ENCODE data around the gene CLCNKB.

CLCNKB gene

DNA sequence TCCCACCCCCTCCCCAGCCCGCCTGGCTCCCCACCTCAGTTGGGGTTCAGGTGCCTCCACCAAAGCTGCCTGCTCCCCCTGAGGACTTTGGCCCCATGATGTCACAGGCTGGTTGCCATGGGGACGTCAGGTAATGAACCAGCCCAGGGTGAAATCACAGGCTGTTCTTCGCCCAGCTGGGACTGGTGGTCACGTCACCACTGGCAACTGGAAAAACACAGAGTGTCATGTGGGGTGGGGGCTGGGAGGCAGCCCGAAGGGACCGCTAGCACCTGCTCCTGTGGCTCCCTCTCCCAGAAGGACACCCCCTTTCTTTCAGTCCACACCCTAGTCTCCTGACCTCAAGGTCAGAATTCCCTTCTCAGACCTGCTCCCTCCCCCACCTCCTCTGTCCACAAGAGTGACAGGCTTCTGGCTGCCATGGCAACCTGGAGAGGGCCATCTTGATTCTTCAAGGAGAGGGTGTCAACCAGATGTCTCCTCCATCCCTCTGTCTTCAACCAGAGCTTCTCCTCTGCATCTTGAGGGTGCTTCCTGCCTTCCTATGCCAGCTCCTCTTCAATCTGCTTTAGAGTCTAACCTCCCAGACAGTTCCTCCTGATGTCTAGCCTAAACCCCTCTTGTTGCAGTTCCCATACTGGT lies 23.7 kb downstream of the CLCNKB start:
- DNase-seq (ENCODE audit: insufficient read length, low spot score) (no peak), FAIRE-seq (no peak)
- TF ChIP-seq, protein P1, sequence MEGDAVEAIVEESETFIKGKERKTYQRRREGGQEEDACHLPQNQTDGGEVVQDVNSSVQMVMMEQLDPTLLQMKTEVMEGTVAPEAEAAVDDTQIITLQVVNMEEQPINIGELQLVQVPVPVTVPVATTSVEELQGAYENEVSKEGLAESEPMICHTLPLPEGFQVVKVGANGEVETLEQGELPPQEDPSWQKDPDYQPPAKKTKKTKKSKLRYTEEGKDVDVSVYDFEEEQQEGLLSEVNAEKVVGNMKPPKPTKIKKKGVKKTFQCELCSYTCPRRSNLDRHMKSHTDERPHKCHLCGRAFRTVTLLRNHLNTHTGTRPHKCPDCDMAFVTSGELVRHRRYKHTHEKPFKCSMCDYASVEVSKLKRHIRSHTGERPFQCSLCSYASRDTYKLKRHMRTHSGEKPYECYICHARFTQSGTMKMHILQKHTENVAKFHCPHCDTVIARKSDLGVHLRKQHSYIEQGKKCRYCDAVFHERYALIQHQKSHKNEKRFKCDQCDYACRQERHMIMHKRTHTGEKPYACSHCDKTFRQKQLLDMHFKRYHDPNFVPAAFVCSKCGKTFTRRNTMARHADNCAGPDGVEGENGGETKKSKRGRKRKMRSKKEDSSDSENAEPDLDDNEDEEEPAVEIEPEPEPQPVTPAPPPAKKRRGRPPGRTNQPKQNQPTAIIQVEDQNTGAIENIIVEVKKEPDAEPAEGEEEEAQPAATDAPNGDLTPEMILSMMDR (IDR thresholded peaks at IDR 0.05; ENCODE audit: insufficient read depth, missing control alignments): no peak

DNA sequence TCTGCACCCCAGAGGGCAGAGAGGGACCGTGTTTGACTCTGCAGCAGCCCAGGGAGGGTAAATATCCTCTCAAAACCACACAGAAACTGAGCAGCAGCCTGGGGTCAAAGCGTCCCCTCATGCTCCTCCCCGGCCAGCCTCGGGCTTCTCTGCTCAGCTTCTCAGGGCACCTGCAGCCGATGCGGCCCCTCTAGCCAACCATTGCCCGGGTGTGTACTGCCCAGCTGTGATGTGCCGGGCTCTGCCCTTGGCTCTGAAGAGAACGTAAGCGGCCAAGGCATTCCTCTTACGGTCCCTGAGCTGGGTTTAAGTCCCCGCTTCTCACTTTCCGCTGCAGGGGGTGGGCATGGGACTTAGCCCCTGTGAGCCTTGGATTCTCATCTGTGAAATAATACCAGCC lies 24.4 kb downstream of the CLCNKB start:
- FAIRE-seq (no peak), DNase-seq (ENCODE audit: insufficient read length, low spot score) (no peak)
- TF ChIP-seq, protein P1 (IDR thresholded peaks at IDR 0.05; ENCODE audit: insufficient read depth, missing control alignments): no peak

DNA sequence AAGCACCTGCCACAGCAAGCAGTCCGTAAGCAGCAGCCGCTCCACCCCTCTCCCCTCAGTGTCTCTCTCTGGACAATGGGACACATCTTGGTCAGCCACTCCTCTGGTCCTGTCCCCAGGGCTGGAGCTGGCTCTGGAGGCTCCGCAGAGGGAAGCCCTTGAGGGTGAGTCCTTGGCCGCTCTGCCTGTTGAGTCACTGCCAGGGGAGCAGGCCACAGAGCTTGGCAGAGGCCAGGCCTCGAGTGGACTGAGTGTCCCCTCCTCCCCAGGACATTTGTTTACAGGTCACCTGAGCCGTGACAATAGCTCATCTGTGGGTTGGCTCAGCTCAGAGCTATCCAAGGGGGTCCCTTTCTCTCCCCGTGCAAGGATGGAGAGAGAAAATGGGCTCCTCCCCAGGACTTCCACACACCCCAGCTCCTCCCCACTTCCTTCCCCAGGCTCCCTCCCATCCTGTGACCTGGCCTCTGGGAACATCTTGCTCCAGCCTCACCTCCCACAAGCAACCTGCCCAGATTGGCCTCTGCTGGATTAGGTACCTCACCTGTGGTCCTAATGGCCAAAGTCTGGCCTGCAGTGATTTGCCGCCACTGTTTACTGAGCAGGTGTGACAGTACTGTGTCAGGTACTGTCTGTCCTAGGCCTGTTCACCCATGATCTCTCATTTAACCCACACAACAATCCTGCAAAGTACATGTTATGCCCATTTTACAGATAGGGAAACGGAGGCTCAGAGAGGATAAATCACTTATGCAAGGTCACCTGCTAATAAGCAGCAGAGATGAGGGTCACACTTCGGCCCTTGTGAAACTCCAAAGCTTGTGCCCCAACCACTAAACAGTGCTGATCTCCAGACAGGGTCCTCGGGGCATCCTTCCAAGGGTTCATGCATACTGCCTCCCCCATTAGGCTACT lies 25.0 kb downstream of the CLCNKB start:
- no peak for DNase-seq (ENCODE audit: insufficient read length, low spot score)
- TF ChIP-seq, protein P1 (IDR thresholded peaks at IDR 0.05; ENCODE audit: insufficient read depth, missing control alignments): no peak
- FAIRE-seq: no peak

DNA sequence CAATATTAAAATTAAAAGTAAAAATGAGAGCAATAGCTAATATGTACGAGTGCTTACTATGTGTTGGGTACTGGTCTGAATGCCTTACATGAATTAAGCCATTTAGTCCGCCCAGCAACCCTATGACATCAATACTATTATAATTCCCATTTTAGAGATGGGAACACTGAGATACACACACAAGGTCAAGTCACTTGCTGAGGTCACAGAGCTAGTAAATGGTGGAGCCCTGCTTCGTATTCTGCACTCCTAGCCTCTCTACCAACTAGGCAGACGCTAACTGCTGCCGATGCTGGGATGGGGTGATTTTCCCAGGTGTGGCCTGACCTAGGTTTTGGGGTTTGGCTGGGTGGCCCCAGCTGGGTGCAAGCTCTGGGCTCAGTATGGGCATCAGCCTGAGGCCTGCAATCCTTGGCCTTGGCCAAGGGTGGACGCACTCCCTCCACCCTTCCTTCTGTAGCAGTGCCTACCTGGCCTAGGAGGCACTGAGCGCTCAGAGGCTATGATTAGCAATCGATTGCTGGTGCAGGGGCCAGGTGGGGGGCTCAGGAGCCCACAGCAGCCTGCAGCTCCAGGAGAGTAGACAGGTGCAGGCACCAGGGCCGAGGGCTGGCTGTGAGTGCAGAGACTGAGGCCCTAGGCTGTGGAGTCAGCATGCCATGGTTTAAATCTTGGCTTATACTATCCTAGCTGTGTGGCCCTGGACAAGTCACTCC lies 27.2 kb downstream of the CLCNKB start:
- FAIRE-seq: no peak
- TF ChIP-seq, protein P1 (IDR thresholded peaks at IDR 0.05; ENCODE audit: insufficient read depth, missing control alignments): no peak
- no peak for DNase-seq (ENCODE audit: insufficient read length, low spot score)

DNA sequence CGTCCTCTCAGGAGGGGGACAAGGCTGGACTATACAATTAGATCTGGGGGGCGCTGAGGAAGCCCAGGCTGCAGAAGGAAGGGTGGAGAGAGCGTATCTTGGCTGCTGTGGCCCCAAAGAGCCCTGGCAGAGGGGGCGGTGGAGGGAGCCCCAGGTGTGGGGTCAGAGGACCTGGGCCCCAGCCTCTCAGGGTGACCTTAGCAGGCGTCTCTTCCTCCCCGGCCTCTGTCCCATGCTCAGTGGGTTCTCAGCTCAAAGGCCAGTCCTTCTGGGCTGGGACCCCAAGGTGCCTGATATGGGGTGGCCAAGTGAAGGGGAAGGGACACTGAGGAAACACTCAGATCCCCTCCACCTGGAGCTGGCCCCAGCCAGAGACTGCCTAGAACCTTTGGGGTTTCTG lies 28.0 kb downstream of the CLCNKB start:
- TF ChIP-seq, protein P1 (IDR thresholded peaks at IDR 0.05; ENCODE audit: insufficient read depth, missing control alignments): no peak
- FAIRE-seq: no peak

DNA sequence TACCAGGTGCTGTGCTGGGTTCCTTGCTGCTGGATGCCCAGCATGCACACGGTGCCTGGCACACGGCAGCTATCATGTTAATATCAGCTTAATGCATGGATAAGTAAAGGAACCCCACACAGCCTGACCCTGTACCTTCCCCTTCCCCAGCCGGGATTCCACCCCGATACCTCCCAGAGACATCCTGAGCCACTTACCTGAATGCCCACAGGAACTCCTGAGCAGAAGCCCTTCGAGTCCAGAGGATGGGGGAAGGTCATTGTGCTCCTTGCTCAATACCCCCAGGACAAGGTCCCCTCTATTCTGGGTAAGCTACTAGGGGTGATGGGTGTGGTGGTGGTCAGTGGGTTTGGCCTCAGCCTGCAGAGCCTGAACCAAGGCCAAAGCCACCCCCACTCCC lies 28.5 kb downstream of the CLCNKB start:
- TF ChIP-seq, protein P1 (IDR thresholded peaks at IDR 0.05; ENCODE audit: insufficient read depth, missing control alignments): no peak
- FAIRE-seq: no peak
- DNase-seq (ENCODE audit: insufficient read length, low spot score): no peak

More for the DNA sequence above, 28.0 kb downstream of the CLCNKB start:
- DNase-seq (ENCODE audit: insufficient read length, low spot score): no peak

Data from D721Med (cell line).